ENCODE measurements around the gene CCT3.

CCT3 gene

DNA sequence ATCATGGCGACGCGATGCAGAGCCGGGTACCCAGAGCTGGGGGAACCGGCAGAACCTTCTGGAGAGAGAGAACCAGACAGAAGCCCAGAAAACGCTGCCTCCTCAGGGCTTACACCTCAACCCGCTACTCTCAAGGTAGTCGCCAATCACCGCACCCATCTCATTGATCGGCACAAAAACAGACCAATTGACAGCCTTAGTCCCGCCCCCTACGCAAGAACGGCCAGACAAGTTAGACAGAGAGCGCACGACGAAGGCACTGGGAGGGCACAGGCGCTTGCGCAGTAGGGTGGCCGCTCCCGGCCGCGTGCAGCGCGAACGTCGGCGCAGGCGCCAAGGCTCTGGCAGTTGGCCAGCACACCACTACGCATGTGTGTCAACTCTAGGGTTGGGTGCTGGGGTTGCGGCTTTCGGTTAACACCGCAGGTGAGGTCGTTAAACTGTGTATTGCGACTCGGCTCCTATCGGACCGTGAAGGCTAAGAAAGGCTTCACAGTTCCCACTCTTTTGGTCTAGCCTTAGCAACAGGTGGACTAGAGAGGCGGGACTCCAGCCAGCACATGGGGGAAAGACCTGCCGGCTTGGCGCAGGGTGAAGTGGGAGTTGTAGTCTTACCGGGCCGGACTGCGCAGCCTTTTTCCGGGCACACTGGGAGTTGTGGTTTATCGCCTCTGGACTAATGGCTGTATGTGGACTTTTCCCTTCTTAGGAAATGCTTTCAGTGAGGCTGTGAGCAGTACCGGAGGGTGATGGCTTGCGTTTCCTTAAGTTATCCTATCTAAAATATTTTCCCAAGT is at the start of gene CCT3, which contains the start of gene TSACC:
CCT3 (minus strand) TSS at position 113 of the 797 bp plus-strand sequence; CDS start at position 5, 108 bp downstream.
TSACC (plus strand) TSS at position 347 of the 797 bp plus-strand sequence. CDS start 1,232 bp downstream, outside the sequence.
- Mint-ChIP-seq H3K36me3 (ENCODE audit: low read depth) (peaks cover 46% of the 10 kb centered on the region), H3K27me3 (no peaks in the 10 kb centered on the region), H3K9me3 (no peaks in the 10 kb centered on the region), H3K4me1 (ENCODE audit: low read depth) (peaks cover 37% of the 10 kb centered on the region), H3K27ac (peak within 1 kb of the TSS; percentile 99), H3K4me3 (peak within 1 kb of the TSS; percentile 99)
- DNase-seq = peak; percentile 100

DNA sequence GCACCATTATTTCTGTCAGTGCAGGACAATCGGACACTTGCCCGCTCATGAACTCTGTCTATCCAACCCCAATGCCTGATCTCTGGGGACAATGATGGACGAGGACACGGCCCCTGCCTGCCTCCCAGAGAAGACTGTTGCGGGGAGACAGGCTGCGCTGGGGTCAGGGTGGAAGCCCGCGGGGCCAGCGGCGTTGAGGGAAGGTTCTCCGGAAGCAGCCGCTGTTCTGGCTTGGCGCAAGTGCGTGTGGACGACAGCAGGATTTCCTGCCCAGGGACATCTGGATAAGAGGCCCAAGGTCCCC is 49.7 kb upstream of the CCT3 start:
- H3K27me3 Mint-ChIP-seq = peaks cover 52% of the 10 kb centered on the region
- H3K27ac Mint-ChIP-seq = no peak overlapping the region
- H3K4me3 Mint-ChIP-seq = no peak overlapping the region
- H3K36me3 Mint-ChIP-seq (ENCODE audit: low read depth) = no peaks in the 10 kb centered on the region
- H3K4me1 Mint-ChIP-seq (ENCODE audit: low read depth) = peaks cover 4% of the 10 kb centered on the region
- DNase-seq = no peak
- H3K9me3 Mint-ChIP-seq = no peaks in the 10 kb centered on the region

- no peak for DNase-seq
- Mint-ChIP-seq H3K4me3 (no peak overlapping the region), H3K4me1 (ENCODE audit: low read depth) (peaks cover 4% of the 10 kb centered on the region), H3K27me3 (peaks cover 48% of the 10 kb centered on the region), H3K36me3 (ENCODE audit: low read depth) (no peaks in the 10 kb centered on the region), H3K9me3 (no peaks in the 10 kb centered on the region), H3K27ac (no peak overlapping the region)
Measured at GRCh38 chr1:156386949-156387869, 49.1 kb upstream of the CCT3 start.

- Mint-ChIP-seq H3K4me1 (ENCODE audit: low read depth) (peaks cover 4% of the 10 kb centered on the region), H3K9me3 (no peaks in the 10 kb centered on the region), H3K27ac (no peak overlapping the region), H3K36me3 (ENCODE audit: low read depth) (no peaks in the 10 kb centered on the region), H3K4me3 (no peak overlapping the region), H3K27me3 (peaks cover 47% of the 10 kb centered on the region)
- DNase-seq = no peak
Measured at GRCh38 chr1:156386134-156386901, 48.2 kb upstream of the CCT3 start.

- Mint-ChIP-seq H3K9me3 (no peaks in the 10 kb centered on the region), H3K4me3 (no peak overlapping the region), H3K36me3 (ENCODE audit: low read depth) (no peaks in the 10 kb centered on the region), H3K27ac (no peak overlapping the region), H3K4me1 (ENCODE audit: low read depth) (peaks cover 4% of the 10 kb centered on the region), H3K27me3 (peaks cover 43% of the 10 kb centered on the region)
- DNase-seq = peak; percentile 81
Measured at GRCh38 chr1:156385534-156386031, 47.5 kb upstream of the CCT3 start.

- Mint-ChIP-seq H3K4me1 (ENCODE audit: low read depth) (peaks cover 4% of the 10 kb centered on the region), H3K4me3 (no peak overlapping the region), H3K27me3 (peaks cover 34% of the 10 kb centered on the region), H3K36me3 (ENCODE audit: low read depth) (no peaks in the 10 kb centered on the region), H3K9me3 (no peaks in the 10 kb centered on the region), H3K27ac (no peak overlapping the region)
- no peak for DNase-seq
Measured at GRCh38 chr1:156384658-156385057, 46.6 kb upstream of the CCT3 start.

GRCh38 chr1:156384007-156384406 is 45.9 kb upstream of the CCT3 start:
- H3K4me3 Mint-ChIP-seq = no peak overlapping the region
- DNase-seq = no peak
- no peak overlapping the region for H3K27ac Mint-ChIP-seq
- H3K4me1 Mint-ChIP-seq (ENCODE audit: low read depth) = peaks cover 4% of the 10 kb centered on the region
- H3K36me3 Mint-ChIP-seq (ENCODE audit: low read depth) = no peaks in the 10 kb centered on the region
- no peaks in the 10 kb centered on the region for H3K9me3 Mint-ChIP-seq
- H3K27me3 Mint-ChIP-seq = peaks cover 27% of the 10 kb centered on the region

DNA sequence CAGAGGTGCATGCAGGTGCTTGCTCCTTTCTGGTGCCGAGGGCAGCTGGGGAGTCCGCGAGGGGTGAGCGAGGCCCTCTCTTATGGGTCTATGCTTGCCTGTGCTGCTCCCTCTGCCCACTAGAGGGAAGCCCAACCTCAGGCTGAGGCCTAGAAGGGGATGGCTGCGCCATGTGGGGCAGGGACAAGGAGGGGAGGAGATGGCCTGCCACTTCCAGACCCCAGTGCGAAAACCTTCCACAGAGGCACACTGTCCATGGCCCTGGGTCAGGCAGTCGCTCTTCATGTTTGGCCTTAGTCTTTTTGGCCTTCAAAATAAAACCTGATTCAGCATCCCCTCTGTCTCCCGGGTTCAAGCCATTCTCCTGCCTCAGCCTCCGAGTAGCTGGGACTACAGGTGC is 44.9 kb upstream of the CCT3 start:
- H3K27ac Mint-ChIP-seq = no peak overlapping the region
- peak; percentile 75 for DNase-seq
- peaks cover 4% of the 10 kb centered on the region for H3K4me1 Mint-ChIP-seq (ENCODE audit: low read depth)
- peaks cover 19% of the 10 kb centered on the region for H3K27me3 Mint-ChIP-seq
- no peaks in the 10 kb centered on the region for H3K36me3 Mint-ChIP-seq (ENCODE audit: low read depth)
- no peaks in the 10 kb centered on the region for H3K9me3 Mint-ChIP-seq
- H3K4me3 Mint-ChIP-seq = no peak overlapping the region

- DNase-seq = no peak
- no peak overlapping the region for H3K27ac Mint-ChIP-seq
- no peaks in the 10 kb centered on the region for H3K36me3 Mint-ChIP-seq (ENCODE audit: low read depth)
- H3K27me3 Mint-ChIP-seq = peaks cover 18% of the 10 kb centered on the region
- H3K4me3 Mint-ChIP-seq = no peak overlapping the region
- no peaks in the 10 kb centered on the region for H3K9me3 Mint-ChIP-seq
- peaks cover 4% of the 10 kb centered on the region for H3K4me1 Mint-ChIP-seq (ENCODE audit: low read depth)
Measured at GRCh38 chr1:156382561-156382960, 44.5 kb upstream of the CCT3 start.

DNA sequence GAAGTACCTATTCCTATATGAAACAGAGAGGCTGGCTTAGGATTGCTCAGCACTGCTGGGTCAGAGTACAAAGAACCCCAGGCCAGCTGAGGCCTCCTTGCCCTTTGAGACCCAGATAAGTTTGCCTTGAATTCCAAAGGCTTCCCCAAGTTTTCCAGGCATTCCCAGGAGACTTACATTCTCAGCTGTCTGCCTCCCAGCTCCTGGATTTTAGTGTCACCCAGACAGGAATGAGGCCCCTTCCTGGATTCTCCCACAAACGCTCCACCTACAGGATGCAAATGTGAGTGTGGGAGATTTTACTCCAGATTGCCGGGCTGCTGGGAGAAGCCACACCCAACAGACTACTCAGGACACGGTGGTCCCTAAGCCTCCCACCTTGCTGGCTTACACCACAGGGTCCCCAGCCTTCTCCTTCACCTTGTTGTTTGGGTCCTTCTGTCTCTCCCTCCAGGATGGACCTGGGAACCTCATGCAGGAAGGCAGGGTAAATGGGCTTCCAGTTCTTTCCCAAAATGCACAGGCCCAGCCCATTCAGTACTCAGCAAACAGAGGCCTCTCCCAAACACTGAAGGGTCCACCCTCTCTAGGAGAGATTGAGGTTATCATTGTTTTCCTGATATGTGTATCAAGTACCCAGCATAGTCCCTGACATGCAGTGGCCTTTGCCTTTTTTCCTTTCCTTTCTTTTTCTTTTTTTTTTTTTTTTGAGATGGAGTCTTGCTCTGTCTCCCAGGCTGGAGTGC is 41.5 kb upstream of the CCT3 start:
- DNase-seq = no peak
- no peaks in the 10 kb centered on the region for H3K36me3 Mint-ChIP-seq (ENCODE audit: low read depth)
- H3K4me1 Mint-ChIP-seq (ENCODE audit: low read depth) = no peaks in the 10 kb centered on the region
- H3K4me3 Mint-ChIP-seq = no peak overlapping the region
- no peak overlapping the region for H3K27ac Mint-ChIP-seq
- H3K9me3 Mint-ChIP-seq = no peaks in the 10 kb centered on the region
- H3K27me3 Mint-ChIP-seq = peaks cover 17% of the 10 kb centered on the region

DNA sequence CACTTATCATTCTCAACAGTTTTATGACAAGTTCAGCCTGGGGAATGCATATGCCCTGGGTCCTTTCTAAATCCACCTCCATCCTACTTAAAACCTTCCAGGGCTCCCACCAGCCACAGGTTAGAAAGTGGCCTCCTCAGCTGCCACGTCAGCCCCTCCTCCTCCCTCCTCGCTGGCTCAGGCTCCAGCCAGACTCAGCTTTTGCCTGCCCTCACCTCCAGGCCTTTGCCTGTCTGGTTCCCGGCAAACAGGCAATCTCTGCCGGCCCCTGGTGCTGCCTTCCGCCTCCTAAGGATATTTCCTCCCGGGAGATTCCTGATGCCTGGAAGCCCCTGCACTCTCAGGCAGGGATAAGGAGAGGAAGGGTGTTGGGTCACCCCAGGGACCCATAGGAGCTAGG is 40.5 kb upstream of the CCT3 start:
- Mint-ChIP-seq H3K27ac (no peak overlapping the region), H3K36me3 (ENCODE audit: low read depth) (no peaks in the 10 kb centered on the region), H3K27me3 (peaks cover 26% of the 10 kb centered on the region), H3K9me3 (no peaks in the 10 kb centered on the region), H3K4me3 (no peak overlapping the region), H3K4me1 (ENCODE audit: low read depth) (no peaks in the 10 kb centered on the region)
- no peak for DNase-seq

DNA sequence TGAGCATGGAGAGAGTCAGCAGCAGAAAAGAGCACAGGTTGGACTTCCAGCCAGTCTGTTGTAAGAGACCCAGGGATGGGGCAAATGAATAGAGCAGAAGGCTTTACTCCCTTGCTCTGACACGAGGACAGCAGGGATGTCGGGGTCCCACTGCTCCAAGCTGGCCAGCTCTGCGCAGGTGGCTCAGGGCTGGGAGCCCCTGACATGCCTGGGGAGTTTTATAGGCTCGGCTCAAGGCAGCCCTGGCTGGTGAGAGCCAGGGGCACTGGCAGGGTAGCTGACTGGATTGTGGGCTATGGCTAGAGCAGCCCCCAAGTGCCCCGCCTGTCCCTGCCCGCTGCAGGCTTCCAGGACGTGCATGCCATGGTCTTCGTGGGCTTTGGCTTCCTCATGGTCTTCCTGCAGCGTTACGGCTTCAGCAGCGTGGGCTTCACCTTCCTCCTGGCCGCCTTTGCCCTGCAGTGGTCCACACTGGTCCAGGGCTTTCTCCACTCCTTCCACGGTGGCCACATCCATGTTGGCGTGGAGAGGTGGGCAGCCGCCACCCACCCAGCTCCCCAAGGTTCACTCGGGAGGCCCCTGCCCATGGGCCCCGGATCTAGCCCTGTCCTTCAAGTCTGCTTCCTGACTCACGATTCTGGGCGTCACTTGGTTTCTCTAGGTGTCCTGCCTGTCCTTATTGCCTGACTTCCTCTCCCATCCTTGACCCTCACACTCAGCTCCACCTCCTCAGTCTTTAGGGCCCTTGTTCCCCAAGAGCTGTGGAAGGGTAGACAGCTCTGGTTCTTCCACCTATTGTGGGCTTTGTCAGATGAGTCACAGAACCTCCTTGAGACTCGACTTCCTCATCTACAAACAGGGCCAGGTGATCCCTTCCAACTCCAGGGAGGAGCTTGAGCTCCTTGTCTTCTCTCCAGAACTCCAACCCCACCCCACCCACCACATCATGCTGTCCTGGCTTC is 39.1 kb upstream of the CCT3 start:
- Mint-ChIP-seq H3K27ac (no peak overlapping the region), H3K9me3 (no peaks in the 10 kb centered on the region), H3K4me1 (ENCODE audit: low read depth) (no peaks in the 10 kb centered on the region), H3K27me3 (peaks cover 36% of the 10 kb centered on the region), H3K36me3 (ENCODE audit: low read depth) (no peaks in the 10 kb centered on the region), H3K4me3 (no peak overlapping the region)
- no peak for DNase-seq

DNA sequence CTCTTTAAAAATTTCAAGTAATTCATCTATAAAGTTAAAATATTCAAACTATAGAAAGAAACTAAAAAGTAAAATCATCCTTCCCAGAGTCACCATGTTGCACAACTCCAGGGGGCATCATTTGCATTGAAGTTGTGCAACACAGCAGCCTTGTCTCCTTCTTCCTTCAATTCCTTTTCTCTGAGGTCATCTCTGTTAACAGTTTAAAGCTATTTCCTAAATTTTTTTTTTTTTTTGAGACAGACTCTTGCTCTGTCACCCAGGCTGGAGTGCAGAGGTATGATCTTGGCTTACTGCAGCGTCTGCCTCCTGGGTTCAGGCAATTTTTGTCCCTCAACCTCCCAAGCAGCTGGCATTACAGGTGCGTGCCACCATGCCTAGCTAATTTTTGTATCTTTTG is 38.1 kb upstream of the CCT3 start:
- DNase-seq = no peak
- Mint-ChIP-seq H3K4me1 (ENCODE audit: low read depth) (no peaks in the 10 kb centered on the region), H3K27ac (no peak overlapping the region), H3K4me3 (no peak overlapping the region), H3K36me3 (ENCODE audit: low read depth) (no peaks in the 10 kb centered on the region), H3K27me3 (peaks cover 44% of the 10 kb centered on the region), H3K9me3 (no peaks in the 10 kb centered on the region)
